T-cell (primary cell): ENCODE data around the gene TAAR6. TPM values are rescaled to one million over a fixed set of nuclear protein-coding genes. Genes with fewer than 3 reads are reported as not detected.
"Not testable (repeated sequence)": the region's sequence is repeated elsewhere in the genome, so short reads cannot be mapped to it uniquely, and the experiment has no call there.

ENCODE experiments used
- ATAC-seq, 4 experiments: fragments of 200-7000 bp in 3 of 4; fragments of 150-1000 bp in 1 of 4; cut with Tn5 transposase; replicated peaks in 1 of 4; 1 replicate in 3 of 4; 2 replicates in 1 of 4; pipeline ENCODE4 v1.10.0; 2021; ENCODE audit warnings: moderate library complexity in 3 of 4, mild to moderate bottlenecking in 2 of 4, moderate number of reproducible peaks in 1 of 4
- CTCF ChIA-PET, 2 donors: fragments of 300-600 bp; sonication (Branson Sonifier 250); formaldehyde crosslinking; loops; one replicate each; lab custom pipeline; 2022; ENCODE audit warnings: antibody characterized with exemption in 2 of 2; lab: Charles Lee
- POLR2A ChIA-PET, 2 donors: fragments of 300-600 bp; sonication (Branson Sonifier 250); formaldehyde crosslinking; loops; one replicate each; lab custom pipeline; 2022; ENCODE audit warnings: antibody characterized with exemption in 2 of 2; lab: Charles Lee
- DNase-seq, 35 experiments: peaks; one replicate each; pipeline versions ENCODE4 v3.0.0 to v3.0.0-alpha.2; 2013 to 2023
- H3K27ac ChIP-seq: one replicate; pipeline ENCODE4 v1.5.1; 2013; ENCODE audit warnings: low read length
- H3K27me3 ChIP-seq, 2 experiments: replicated peaks in 1 of 2; 1 replicate in 1 of 2; 2 replicates in 1 of 2; pipeline versions ENCODE4 v1.6.1 to v1.7.0; 2013; ENCODE audit warnings: low read length in 1 of 2, mixed read lengths in 1 of 2; ENCODE audit not compliant: control insufficient read depth in 2 of 2, insufficient read depth in 2 of 2; ENCODE audit errors: extremely low read depth in 1 of 2
- H3K36me3 ChIP-seq, 2 donors: 1 replicate in 1 of 2; 2 replicates in 1 of 2; pipeline versions ENCODE4 v1.6.1 to v1.7.0; 2013; ENCODE audit warnings: low read length in 1 of 2; ENCODE audit not compliant: control insufficient read depth in 2 of 2, insufficient read depth in 1 of 2; ENCODE audit errors: extremely low read depth in 1 of 2
- H3K4me1 ChIP-seq, 2 experiments: 1 replicate in 1 of 2; 2 replicates in 1 of 2; pipeline versions ENCODE4 v1.6.1 to v1.7.0; 2013; ENCODE audit warnings: low read length in 2 of 2, mixed read lengths in 1 of 2; ENCODE audit not compliant: insufficient read depth in 2 of 2, control insufficient read depth in 1 of 2; ENCODE audit errors: extremely low read depth in 1 of 2
- H3K4me3 ChIP-seq, 2 donors: 1 replicate in 1 of 2; 2 replicates in 1 of 2; pipeline versions ENCODE4 v1.5.1 to v1.7.0; 2013; ENCODE audit warnings: mild to moderate bottlenecking in 2 of 2, low read length in 1 of 2, moderate library complexity in 1 of 2; ENCODE audit not compliant: control insufficient read depth in 1 of 2; ENCODE audit errors: extremely low read depth in 1 of 2
- H3K9me3 ChIP-seq: 2 replicates; pipeline ENCODE4 v1.7.0; 2013
- H3K27ac Mint-ChIP-seq, 2 donors: one replicate each; pipeline ENCODE4 v1.8.0; 2020 to 2021; ENCODE audit warnings: mild to moderate bottlenecking in 2 of 2, mixed read lengths in 2 of 2
- H3K27me3 Mint-ChIP-seq, 2 donors: one replicate each; pipeline ENCODE4 v1.8.0; 2021 to 2022; ENCODE audit warnings: mixed read lengths in 2 of 2
- H3K36me3 Mint-ChIP-seq: one replicate; pipeline ENCODE4 v1.8.0; 2021; ENCODE audit warnings: mixed read lengths
- H3K4me1 Mint-ChIP-seq, 3 donors: one replicate each; pipeline ENCODE4 v1.8.0; 2020 to 2022; ENCODE audit warnings: mixed read lengths in 3 of 3, mild to moderate bottlenecking in 1 of 3
- H3K4me3 Mint-ChIP-seq, 3 donors: one replicate each; pipeline ENCODE4 v1.8.0; 2020 to 2022; ENCODE audit warnings: mild to moderate bottlenecking in 3 of 3, mixed read lengths in 3 of 3, moderate library complexity in 3 of 3
- H3K9me3 Mint-ChIP-seq, 3 donors: one replicate each; pipeline ENCODE4 v1.8.0; 2020 to 2022; ENCODE audit warnings: mixed read lengths in 3 of 3
- WGBS: methylation state at CpG from one replicate; pipeline ENCODE4 v1.1.5; 2013; ENCODE audit warnings: missing lambda C conversion rate; ENCODE audit not compliant: insufficient coverage; 5-methylcytosine and 5-hydroxymethylcytosine counted together
- total RNA-seq, 35 experiments: library from RNA in 6 of 35; stranded (reverse) in 6 of 35; fragments of 120-200 nt in 1 of 35; gene quantifications; one replicate each; pipeline versions ENCODE4 v1.2.1 to v1.2.4 and lab custom pipeline; 2013 to 2026

TAAR6 gene
- total RNA-seq, 5 donors from 2014 or later (not counting 1 experiment from before 2014, with no cell fraction given) = not detected

GRCh38 chr6:132551214-132551613 is 18.9 kb upstream of the TAAR6 start:
- no peak overlapping the region for H3K4me3 ChIP-seq
- ChIA-PET POLR2A (no interaction called here), CTCF (no interaction called here)
- no peaks in the 10 kb centered on the region for H3K4me1 ChIP-seq
- ATAC-seq = no peak
- no peaks in the 10 kb centered on the region for H3K36me3 Mint-ChIP-seq
- WGBS = 78% methylated on average over 1 of the region's 4 CpGs
- H3K9me3 Mint-ChIP-seq = no peaks in the 10 kb centered on the region
- no peaks in the 10 kb centered on the region for H3K4me1 Mint-ChIP-seq
- H3K9me3 ChIP-seq = no peaks in the 10 kb centered on the region
- DNase-seq = no peak
- no peaks in the 10 kb centered on the region for H3K36me3 ChIP-seq
- H3K27ac ChIP-seq = no peak overlapping the region
- H3K4me3 Mint-ChIP-seq = no peak overlapping the region
- H3K27me3 ChIP-seq = peaks cover 0 to 5% of the 10 kb centered on the region in 2 experiments
- H3K27ac Mint-ChIP-seq = no peak overlapping the region
- peaks cover 15 to 28% of the 10 kb centered on the region in 2 donors for H3K27me3 Mint-ChIP-seq

DNA sequence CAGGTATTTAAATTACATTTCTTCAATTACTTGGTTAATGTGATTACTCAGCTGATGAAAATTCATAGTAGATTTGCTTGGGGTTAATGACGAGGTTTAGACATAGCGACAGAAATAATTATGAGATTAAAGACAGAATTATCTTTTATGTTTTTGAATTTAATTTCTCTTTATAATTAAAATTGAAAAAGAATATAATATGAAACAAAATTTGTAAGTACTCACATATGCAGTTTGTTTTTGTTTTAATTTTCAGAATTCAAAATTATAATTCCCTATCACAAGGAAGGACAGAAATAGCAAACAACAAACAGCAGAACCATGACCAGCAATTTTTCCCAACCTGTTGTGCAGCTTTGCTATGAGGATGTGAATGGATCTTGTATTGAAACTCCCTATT is 17.8 kb upstream of the TAAR6 start, which contains the start of gene TAAR8:
Gene TAAR8 (plus strand): TSS at position 301 of the 400 bp plus-strand sequence. CDS start 21 bp downstream, at position 322.
- Mint-ChIP-seq H3K36me3 (no peaks in the 10 kb centered on the region), H3K27ac (no peak within 1 kb of the TSS), H3K4me1 (no peaks in the 10 kb centered on the region), H3K27me3 (peaks cover 22 to 39% of the 10 kb centered on the region in 2 donors), H3K9me3 (no peaks in the 10 kb centered on the region), H3K4me3 (no peak within 1 kb of the TSS)
- Histone ChIP-seq H3K27ac (no peak within 1 kb of the TSS), H3K4me3 (no peak within 1 kb of the TSS), H3K9me3 (no peaks in the 10 kb centered on the region), H3K4me1 (no peaks in the 10 kb centered on the region), H3K27me3 (peaks cover 0 to 5% of the 10 kb centered on the region in 2 experiments), H3K36me3 (no peaks in the 10 kb centered on the region)
- WGBS = no CpG with 5 or more reads among the region's 2 CpGs
- no peak for ATAC-seq
- CTCF ChIA-PET = no interaction called here
- DNase-seq = no peak
- POLR2A ChIA-PET = interaction anchor here in 1 of 2 donors (0.6 kb wide), 1 partner anchor 71 kb away, joined by 3 read pairs; no protein-coding TSS in a partner anchor

DNA sequence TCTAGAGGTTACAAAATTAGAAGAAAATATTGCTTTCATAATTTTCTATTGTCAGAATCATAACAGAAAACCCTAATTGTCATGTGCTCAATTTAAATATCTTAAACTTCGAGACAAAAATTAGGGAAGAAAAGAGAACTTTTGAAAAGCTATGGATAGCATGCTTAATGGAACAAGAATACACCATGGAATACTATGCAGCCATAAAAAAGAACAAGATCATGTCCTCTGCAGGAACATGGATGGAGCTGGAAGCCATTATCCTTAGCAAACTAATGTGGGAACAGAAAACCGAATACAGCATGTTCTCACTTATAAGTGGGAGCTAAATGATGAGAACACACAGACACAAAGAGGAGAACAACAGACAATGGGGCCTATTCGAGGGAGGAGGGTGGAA is 10.0 kb upstream of the TAAR6 start:
- H3K36me3 Mint-ChIP-seq, H3K4me3 ChIP-seq, DNase-seq, H3K27ac ChIP-seq, H3K27me3 ChIP-seq, H3K4me3 Mint-ChIP-seq, H3K4me1 Mint-ChIP-seq, H3K4me1 ChIP-seq, H3K9me3 Mint-ChIP-seq, H3K36me3 ChIP-seq, ATAC-seq, H3K27ac Mint-ChIP-seq, H3K9me3 ChIP-seq: not testable (repeated sequence)
- POLR2A ChIA-PET = interaction anchor here in 1 of 2 donors (0.6 kb wide), 1 partner anchor 12 kb away, joined by 3 read pairs; no protein-coding TSS in a partner anchor
- peaks cover 27 to 33% of the 10 kb centered on the region in 2 donors for H3K27me3 Mint-ChIP-seq
- no CpG with 5 or more reads among the region's 3 CpGs for WGBS
- CTCF ChIA-PET = interaction anchor here in 1 of 2 donors (0.6 kb wide), 1 partner anchor 1379 kb away, joined by 9 read pairs; no protein-coding TSS in a partner anchor

- ATAC-seq (no peak), DNase-seq (no peak)
- Histone ChIP-seq H3K4me3 (no peak overlapping the region), H3K36me3 (no peaks in the 10 kb centered on the region), H3K4me1 (no peaks in the 10 kb centered on the region), H3K9me3 (no peaks in the 10 kb centered on the region), H3K27ac (no peak overlapping the region), H3K27me3 (peaks cover 3 to 4% of the 10 kb centered on the region in 2 experiments)
- CTCF ChIA-PET = no interaction called here
- H3K9me3 Mint-ChIP-seq = no peaks in the 10 kb centered on the region
- H3K36me3 Mint-ChIP-seq = no peaks in the 10 kb centered on the region
- no peak overlapping the region for H3K27ac Mint-ChIP-seq
- no peak overlapping the region for H3K4me3 Mint-ChIP-seq
- H3K27me3 Mint-ChIP-seq = peaks cover 21 to 22% of the 10 kb centered on the region in 2 donors
- H3K4me1 Mint-ChIP-seq = no peaks in the 10 kb centered on the region
- POLR2A ChIA-PET = no interaction called here
- no CpG with 5 or more reads among the region's 6 CpGs for WGBS
Measured at GRCh38 chr6:132566404-132566803, 3.7 kb upstream of the TAAR6 start.

DNA sequence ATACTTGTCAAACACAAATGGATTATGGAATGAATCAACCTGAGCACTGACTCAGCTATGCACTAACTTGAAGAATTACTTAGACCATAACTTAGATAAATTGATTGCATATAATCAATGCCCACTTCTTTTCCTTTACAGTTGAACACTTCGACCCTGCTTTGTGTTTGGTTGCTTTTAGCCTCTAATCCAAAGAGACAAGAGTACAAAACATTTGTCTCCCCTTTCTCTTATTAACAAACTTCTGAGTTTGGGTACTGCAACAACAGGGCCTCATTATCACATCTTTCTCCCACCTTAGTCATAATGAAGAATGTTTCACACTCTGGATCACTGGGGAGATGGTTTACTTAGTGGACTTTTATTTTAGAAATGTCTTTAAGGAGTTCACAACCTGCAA is 2.6 kb upstream of the TAAR6 start:
- H3K36me3 Mint-ChIP-seq = no peaks in the 10 kb centered on the region
- H3K4me1 Mint-ChIP-seq = no peaks in the 10 kb centered on the region
- peaks cover 3 to 4% of the 10 kb centered on the region in 2 experiments for H3K27me3 ChIP-seq
- no peaks in the 10 kb centered on the region for H3K9me3 Mint-ChIP-seq
- H3K9me3 ChIP-seq = no peaks in the 10 kb centered on the region
- ATAC-seq (no peak), DNase-seq (no peak)
- H3K27ac Mint-ChIP-seq = no peak overlapping the region
- no peak overlapping the region for H3K4me3 ChIP-seq
- peaks cover 20 to 23% of the 10 kb centered on the region in 2 donors for H3K27me3 Mint-ChIP-seq
- no peaks in the 10 kb centered on the region for H3K36me3 ChIP-seq
- CTCF ChIA-PET = no interaction called here
- no peaks in the 10 kb centered on the region for H3K4me1 ChIP-seq
- POLR2A ChIA-PET = no interaction called here
- H3K4me3 Mint-ChIP-seq = no peak overlapping the region
- 80% methylated on average over 1 of the region's 1 CpG for WGBS
- no peak overlapping the region for H3K27ac ChIP-seq

DNA sequence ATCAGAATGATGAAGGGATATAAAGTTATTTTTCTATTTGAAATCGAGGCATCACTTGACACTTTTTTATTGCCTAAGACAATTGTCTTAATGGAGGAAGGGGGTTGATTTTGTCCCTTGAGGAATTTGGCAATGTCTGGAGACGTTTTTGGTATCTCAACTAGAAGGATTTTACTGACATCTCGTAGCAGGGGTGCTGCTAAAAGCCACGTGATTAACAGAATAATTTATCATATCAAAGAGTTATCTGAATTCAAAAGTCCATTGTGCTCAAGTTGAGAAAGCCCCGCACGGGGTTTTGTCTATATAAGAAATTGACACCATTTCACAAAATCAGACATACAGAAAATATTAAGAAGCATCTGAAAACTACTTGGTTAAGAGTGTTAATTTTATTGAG is 1.5 kb upstream of the TAAR6 start:
- DNase-seq (no peak), ATAC-seq (no peak)
- ChIA-PET CTCF (no interaction called here), POLR2A (no interaction called here)
- Histone ChIP-seq H3K27ac (no peak overlapping the region), H3K9me3 (no peaks in the 10 kb centered on the region), H3K27me3 (peaks cover 3 to 4% of the 10 kb centered on the region in 2 experiments), H3K36me3 (no peaks in the 10 kb centered on the region), H3K4me1 (no peaks in the 10 kb centered on the region), H3K4me3 (no peak overlapping the region)
- Mint-ChIP-seq H3K27me3 (peaks cover 20 to 24% of the 10 kb centered on the region in 2 donors), H3K9me3 (no peaks in the 10 kb centered on the region), H3K4me3 (no peak overlapping the region), H3K36me3 (no peaks in the 10 kb centered on the region), H3K27ac (no peak overlapping the region), H3K4me1 (no peaks in the 10 kb centered on the region)
- no CpG with 5 or more reads among the region's 6 CpGs for WGBS
